ENCODE results near the gene AIPL1. TPM values are rescaled to one million over a fixed set of nuclear protein-coding genes. Genes with fewer than 3 reads are reported as not detected.

The AIPL1 gene
- total RNA-seq, 6 donors from 2014 or later: not detected

DNA sequence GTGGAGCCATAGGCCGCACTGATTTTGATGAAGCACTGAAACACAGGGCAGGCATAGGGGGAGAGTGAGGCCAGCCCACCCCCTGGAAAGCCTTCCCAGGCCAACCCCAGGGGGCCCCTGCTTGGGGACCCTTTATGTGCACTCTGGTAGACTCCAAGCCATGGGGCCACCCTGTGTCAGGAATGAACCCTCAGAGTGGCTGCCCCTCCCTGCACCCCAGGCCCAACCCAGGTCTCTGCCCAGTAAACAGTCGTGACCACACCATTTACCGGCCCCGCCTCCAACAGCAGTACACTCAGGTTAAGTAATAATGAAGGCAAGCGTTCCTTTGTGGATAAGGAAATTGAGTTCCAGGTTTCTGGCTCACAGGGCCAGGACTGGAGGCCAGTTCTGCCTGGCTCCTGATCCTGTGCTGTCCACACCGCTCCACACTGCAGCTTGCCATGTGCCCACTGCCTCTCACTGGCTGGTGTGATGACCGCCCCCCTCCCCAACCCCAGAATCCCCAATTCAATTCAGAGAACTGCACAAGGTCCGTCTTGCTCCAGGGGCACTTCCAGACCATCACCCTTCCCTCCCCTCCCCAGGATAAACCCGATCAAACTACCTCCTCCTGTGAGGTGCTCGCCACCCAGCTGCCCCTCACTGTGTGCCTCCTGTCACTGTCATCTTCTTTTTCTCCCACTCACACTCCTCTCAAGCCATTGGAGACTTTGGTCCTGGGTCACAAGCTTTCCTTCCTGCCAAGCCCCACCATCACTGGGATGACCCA lies 23.0 kb upstream of the AIPL1 start:
- Histone ChIP-seq H3K27ac (no peak overlapping the region), H3K4me3 (no peak overlapping the region), H3K9me3 (no peaks in the 10 kb centered on the region), H3K4me1 (peaks cover 0 to 7% (median 3%) of the 10 kb centered on the region in 4 donors), H3K36me3 (peaks cover 0 to 5% (median 0%) of the 10 kb centered on the region in 4 donors), H3K27me3 (peaks cover 0 to 6% (median 0%) of the 10 kb centered on the region in 4 donors)
- DNase-seq (no peak), ATAC-seq (ENCODE audit: low FRiP score in 2 of 2) (no peak)
- no peak for TF ChIP-seq POLR2A (IDR thresholded peaks at IDR 0.05)
- no peak for TF ChIP-seq POLR2AphosphoS5 (IDR thresholded peaks at IDR 0.05)
- TF ChIP-seq, protein P1, sequence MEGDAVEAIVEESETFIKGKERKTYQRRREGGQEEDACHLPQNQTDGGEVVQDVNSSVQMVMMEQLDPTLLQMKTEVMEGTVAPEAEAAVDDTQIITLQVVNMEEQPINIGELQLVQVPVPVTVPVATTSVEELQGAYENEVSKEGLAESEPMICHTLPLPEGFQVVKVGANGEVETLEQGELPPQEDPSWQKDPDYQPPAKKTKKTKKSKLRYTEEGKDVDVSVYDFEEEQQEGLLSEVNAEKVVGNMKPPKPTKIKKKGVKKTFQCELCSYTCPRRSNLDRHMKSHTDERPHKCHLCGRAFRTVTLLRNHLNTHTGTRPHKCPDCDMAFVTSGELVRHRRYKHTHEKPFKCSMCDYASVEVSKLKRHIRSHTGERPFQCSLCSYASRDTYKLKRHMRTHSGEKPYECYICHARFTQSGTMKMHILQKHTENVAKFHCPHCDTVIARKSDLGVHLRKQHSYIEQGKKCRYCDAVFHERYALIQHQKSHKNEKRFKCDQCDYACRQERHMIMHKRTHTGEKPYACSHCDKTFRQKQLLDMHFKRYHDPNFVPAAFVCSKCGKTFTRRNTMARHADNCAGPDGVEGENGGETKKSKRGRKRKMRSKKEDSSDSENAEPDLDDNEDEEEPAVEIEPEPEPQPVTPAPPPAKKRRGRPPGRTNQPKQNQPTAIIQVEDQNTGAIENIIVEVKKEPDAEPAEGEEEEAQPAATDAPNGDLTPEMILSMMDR (IDR thresholded peaks at IDR 0.05): no peak
- TF ChIP-seq EP300 (IDR thresholded peaks at IDR 0.05): no peak
- WGBS, 2 donors: 86 to 87% methylated on average over 10 of the region's 10 CpGs

DNA sequence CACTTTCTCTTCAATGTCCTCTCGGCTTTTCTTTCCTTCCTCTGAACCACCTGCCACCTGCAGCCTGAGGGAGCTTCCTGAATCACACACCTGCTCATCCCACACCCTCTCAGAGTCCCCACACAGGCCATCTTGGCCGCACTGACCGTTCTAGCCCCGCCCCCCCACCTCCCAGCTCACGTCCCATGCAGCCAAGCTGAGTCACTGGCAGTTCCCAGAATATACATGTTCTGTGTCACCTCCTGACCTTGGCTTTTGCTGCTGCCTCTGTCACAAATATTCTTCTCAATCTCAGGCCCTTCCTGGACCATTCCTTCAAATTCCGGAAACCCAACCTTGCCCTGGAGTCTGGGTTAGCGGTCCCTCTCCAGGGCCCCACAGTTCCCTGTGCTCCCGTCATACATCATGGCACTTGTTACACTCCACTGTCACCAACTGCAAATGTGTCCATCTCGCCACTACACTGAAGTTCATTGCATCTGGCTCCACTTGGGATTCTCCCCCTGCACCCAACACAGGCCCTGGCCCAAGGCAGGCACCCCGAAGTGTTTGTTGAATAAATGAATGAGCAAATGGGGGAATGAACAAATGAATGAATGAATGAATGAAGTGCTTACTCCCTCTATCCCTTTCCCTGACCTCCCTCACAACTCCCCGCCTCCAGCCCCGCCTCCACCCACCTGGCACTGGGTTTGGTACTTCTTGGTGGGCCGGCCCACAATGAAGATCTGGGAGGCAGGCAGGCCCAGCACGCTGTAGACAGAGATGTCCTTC lies 22.2 kb upstream of the AIPL1 start:
- DNase-seq: no peak
- Histone ChIP-seq H3K4me1 (peaks cover 0 to 7% (median 3%) of the 10 kb centered on the region in 4 donors), H3K36me3 (peaks cover 0 to 5% (median 0%) of the 10 kb centered on the region in 4 donors), H3K9me3 (no peaks in the 10 kb centered on the region), H3K4me3 (no peak overlapping the region), H3K27ac (no peak overlapping the region), H3K27me3 (peaks cover 0 to 6% (median 0%) of the 10 kb centered on the region in 4 donors)
- ATAC-seq (ENCODE audit: low FRiP score in 2 of 2): no peak
- 80 to 83% methylated on average over 14 of the region's 14 CpGs for WGBS, 2 donors
- TF ChIP-seq POLR2A (IDR thresholded peaks at IDR 0.05) (no peak), POLR2AphosphoS5 (IDR thresholded peaks at IDR 0.05) (no peak), EP300 (IDR thresholded peaks at IDR 0.05) (no peak)
- TF ChIP-seq, protein P1 (IDR thresholded peaks at IDR 0.05): no peak

DNA sequence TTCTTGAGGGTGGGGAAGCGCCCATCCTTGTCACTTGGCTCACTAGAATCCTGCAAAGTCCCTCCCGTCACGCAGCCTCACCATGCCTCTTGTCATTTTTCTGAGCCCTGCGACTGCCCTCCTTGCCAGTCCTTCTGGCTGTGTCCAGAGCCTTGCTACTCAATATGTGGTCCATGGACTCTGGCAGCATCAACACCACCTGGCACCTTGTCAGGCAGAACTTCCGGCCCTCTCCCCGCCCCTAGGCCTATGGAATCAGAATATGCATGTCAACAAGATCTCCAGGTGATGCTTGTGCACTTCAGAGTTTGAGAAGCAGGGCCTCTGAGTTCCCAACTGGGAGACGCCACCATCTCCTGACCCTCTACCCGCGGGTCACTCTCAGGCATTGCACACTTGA lies 21.4 kb upstream of the AIPL1 start:
- WGBS, 2 donors: 91 to 94% methylated on average over 9 of the region's 9 CpGs
- Histone ChIP-seq H3K4me3 (no peak overlapping the region), H3K27ac (no peak overlapping the region), H3K27me3 (peaks cover 0 to 6% (median 0%) of the 10 kb centered on the region in 4 donors), H3K4me1 (peaks cover 0 to 7% (median 4%) of the 10 kb centered on the region in 4 donors), H3K36me3 (peaks cover 0 to 5% (median 0%) of the 10 kb centered on the region in 4 donors), H3K9me3 (no peaks in the 10 kb centered on the region)
- no peak for TF ChIP-seq POLR2AphosphoS5 (IDR thresholded peaks at IDR 0.05)
- TF ChIP-seq POLR2A (IDR thresholded peaks at IDR 0.05): no peak
- TF ChIP-seq EP300 (IDR thresholded peaks at IDR 0.05): no peak
- TF ChIP-seq, protein P1 (IDR thresholded peaks at IDR 0.05): no peak
- no peak for ATAC-seq (ENCODE audit: low FRiP score in 2 of 2)
- DNase-seq: no peak

DNA sequence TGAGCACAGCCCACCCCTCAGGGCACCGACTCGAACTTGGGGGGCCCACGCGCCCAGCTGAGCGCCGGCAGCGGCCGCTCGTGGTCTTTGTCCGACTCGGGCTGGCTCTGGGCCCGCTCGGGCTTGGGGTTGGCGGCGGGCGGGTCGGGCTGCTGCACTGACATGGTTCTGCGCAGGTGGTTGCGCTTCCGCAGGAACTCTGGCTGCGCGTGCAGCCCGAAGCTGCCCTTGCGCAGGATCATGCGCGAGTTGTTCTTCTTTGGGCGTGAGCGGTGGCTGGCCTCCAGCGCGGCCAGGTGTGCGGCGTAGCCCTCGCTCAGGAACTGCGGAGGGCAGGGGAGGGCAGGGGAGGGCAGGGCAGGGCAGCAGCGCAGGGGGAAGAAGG lies 20.4 kb upstream of the AIPL1 start:
- H3K27ac ChIP-seq: no peak overlapping the region
- no peak overlapping the region for H3K4me3 ChIP-seq
- H3K9me3 ChIP-seq: no peaks in the 10 kb centered on the region
- peaks cover 0 to 6% (median 0%) of the 10 kb centered on the region in 4 donors for H3K27me3 ChIP-seq
- no peak for ATAC-seq (ENCODE audit: low FRiP score in 2 of 2)
- peak in 1 of 2 donors; percentile 87 for DNase-seq
- 16 to 50% methylated on average over 9 to 32 of the region's 35 CpGs for WGBS, 2 donors
- TF ChIP-seq POLR2AphosphoS5 (IDR thresholded peaks at IDR 0.05): no peak
- no peak for TF ChIP-seq POLR2A (IDR thresholded peaks at IDR 0.05)
- peaks cover 0 to 7% (median 4%) of the 10 kb centered on the region in 4 donors for H3K4me1 ChIP-seq
- no peaks in the 10 kb centered on the region for H3K36me3 ChIP-seq

Measured in upper lobe of left lung (tissue), 6 donors.